GM23338 (cell line): ENCODE data around the gene HADHB. TPM values are rescaled to one million over a fixed set of nuclear protein-coding genes. Genes with fewer than 3 reads are reported as not detected.

ENCODE experiments used
- ATAC-seq: fragments of 200-7000 bp; cut with Tn5 transposase; 3 replicates; pipeline ENCODE4 v1.9.1; 2020
- DNase-seq: peaks from one replicate; pipeline ENCODE4 v3.0.0-alpha.2; 2015; ENCODE audit warnings: low spot score
- H2AFZ ChIP-seq: fragments of 200-600 bp; sonication (generic); 2 replicates; pipeline ENCODE4 v1.8.0; 2016; ENCODE audit warnings: antibody characterized with exemption, mild to moderate bottlenecking, moderate library complexity
- H3F3A ChIP-seq: fragments of 200-600 bp; sonication (generic); replicated peaks from 2 replicates; pipeline ENCODE4 v1.8.0; 2017; ENCODE audit warnings: antibody characterized with exemption, mixed run types, low read depth
- H3K27ac ChIP-seq: fragments of 200-600 bp; sonication (generic); 2 replicates; pipeline ENCODE4 v1.6.1; 2016; ENCODE audit warnings: low read depth
- H3K27me3 ChIP-seq: fragments of 200-600 bp; sonication (generic); 2 replicates; pipeline ENCODE4 v1.8.0; 2016; ENCODE audit warnings: mild to moderate bottlenecking, mixed run types, moderate library complexity; ENCODE audit not compliant: insufficient read depth
- H3K36me3 ChIP-seq: fragments of 200-600 bp; sonication (generic); 2 replicates; pipeline ENCODE4 v1.8.0; 2016; ENCODE audit warnings: mild to moderate bottlenecking; ENCODE audit not compliant: insufficient read depth
- H3K4me1 ChIP-seq: fragments of 200-600 bp; sonication (generic); 2 replicates; pipeline ENCODE4 v1.8.0; 2016; ENCODE audit warnings: mild to moderate bottlenecking, moderate library complexity; ENCODE audit not compliant: insufficient read depth
- H3K4me2 ChIP-seq: fragments of 200-600 bp; sonication (generic); 2 replicates; pipeline ENCODE4 v1.7.1; 2017; ENCODE audit warnings: mixed run types
- H3K4me3 ChIP-seq: fragments of 200-600 bp; sonication (generic); 2 replicates; pipeline ENCODE4 v1.6.1; 2016; ENCODE audit warnings: mixed run types
- H3K79me2 ChIP-seq: fragments of 200-600 bp; sonication (generic); replicated peaks from 2 replicates; pipeline ENCODE4 v1.8.0; 2017; ENCODE audit warnings: mild to moderate bottlenecking; ENCODE audit not compliant: insufficient read depth
- H3K9me2 ChIP-seq: fragments of 200-600 bp; sonication (generic); 2 replicates; pipeline ENCODE4 v1.8.0; 2017; ENCODE audit not compliant: insufficient read depth
- H4K20me1 ChIP-seq: fragments of 200-600 bp; sonication (generic); replicated peaks from 2 replicates; pipeline ENCODE4 v1.8.0; 2017; ENCODE audit warnings: mild to moderate bottlenecking; ENCODE audit not compliant: insufficient read depth
- H3K27ac Mint-ChIP-seq: 2 replicates; pipeline ENCODE4 v1.8.0; 2020; ENCODE audit warnings: inconsistent platforms, mild to moderate bottlenecking, moderate library complexity, mixed read lengths
- H3K27me3 Mint-ChIP-seq: 3 replicates; pipeline ENCODE4 v1.8.0; 2022; ENCODE audit warnings: low read depth, mild to moderate bottlenecking, moderate library complexity, mixed read lengths, inconsistent platforms; ENCODE audit not compliant: insufficient read depth, poor library complexity
- H3K36me3 Mint-ChIP-seq: 3 replicates; pipeline ENCODE4 v1.8.0; 2021; ENCODE audit warnings: low read depth, mild to moderate bottlenecking, inconsistent platforms, moderate library complexity, mixed read lengths
- H3K4me1 Mint-ChIP-seq: 3 replicates; pipeline ENCODE4 v1.8.0; 2020; ENCODE audit warnings: mild to moderate bottlenecking, inconsistent platforms, mixed read lengths
- H3K4me3 Mint-ChIP-seq: 3 replicates; pipeline ENCODE4 v1.8.0; 2021; ENCODE audit warnings: moderate library complexity, mild to moderate bottlenecking, inconsistent platforms, mixed read lengths
- H3K9me3 Mint-ChIP-seq: 3 replicates; pipeline ENCODE4 v1.8.0; 2020; ENCODE audit warnings: moderate library complexity, mild to moderate bottlenecking, inconsistent platforms, mixed read lengths
- CREB1 ChIP-seq: fragments of 250-450 bp; sonication (Bioruptor Pico); IDR thresholded peaks from 2 replicates; pipeline ENCODE4 v1.5.0; 2020; ENCODE audit warnings: low read depth, mild to moderate bottlenecking, moderate library complexity
- CTCF ChIP-seq, 2 experiments: fragments of 200-600 bp in 1 of 2; sonication (generic) in 1 of 2; conservative IDR thresholded peaks; 2 replicates each; pipeline versions ENCODE4 v1.5.1 to v1.6.1; 2016 to 2017; ENCODE audit warnings: antibody characterized with exemption in 2 of 2, low read depth in 2 of 2, mild to moderate bottlenecking in 2 of 2, moderate library complexity in 1 of 2
- ETS1 ChIP-seq: IDR thresholded peaks from 2 replicates; pipeline ENCODE4 v1.6.1; 2016; ENCODE audit warnings: antibody characterized with exemption
- EZH2phosphoT487 ChIP-seq: fragments of 200-600 bp; sonication (generic); IDR thresholded peaks from one replicate; pipeline ENCODE4 v1.8.1; 2018; ENCODE audit warnings: antibody characterized with exemption; ENCODE audit not compliant: unreplicated experiment
- JUNB ChIP-seq: IDR thresholded peaks from one replicate; pipeline ENCODE4 v1.6.1; 2016; ENCODE audit warnings: antibody characterized with exemption; ENCODE audit not compliant: unreplicated experiment
- NANOG ChIP-seq: IDR thresholded peaks from 2 replicates; pipeline ENCODE4 v1.6.1; 2016; ENCODE audit warnings: antibody characterized with exemption, borderline replicate concordance
- POLR2AphosphoS5 ChIP-seq: IDR thresholded peaks from 2 replicates; pipeline ENCODE4 v1.6.1; 2016; ENCODE audit warnings: antibody characterized with exemption, low read depth
- STAT1 ChIP-seq: IDR thresholded peaks from one replicate; pipeline ENCODE4 v1.6.1; 2016; ENCODE audit warnings: antibody characterized with exemption; ENCODE audit not compliant: unreplicated experiment
- ZNF114 ChIP-seq: fragments of 250-450 bp; sonication (Bioruptor Pico); IDR thresholded peaks from 2 replicates; pipeline ENCODE4 v1.5.0; 2020; ENCODE audit warnings: mild to moderate bottlenecking, moderate library complexity
- ZNF331 ChIP-seq: fragments of 250-450 bp; sonication (Bioruptor Pico); IDR thresholded peaks from 2 replicates; pipeline ENCODE4 v1.5.0; 2020; ENCODE audit warnings: low read depth, mild to moderate bottlenecking, moderate library complexity
- ZNF462 ChIP-seq: fragments of 250-450 bp; sonication (Bioruptor Pico); IDR thresholded peaks from 2 replicates; pipeline ENCODE4 v1.5.0; 2020; ENCODE audit warnings: mild to moderate bottlenecking, moderate library complexity
- polyA plus RNA-seq: library from polyadenylated mRNA; unstranded; fragments of >200 nt; fragmentation: Nextera tagmentation; extraction: Ambion mirVana; gene quantifications from 2 replicates; pipeline ENCODE4 v1.2.1, GENCODE V29; 2016
- total RNA-seq: library from RNA; depleted of rRNA; stranded (reverse); fragments of >200 nt; shearing (Covaris generic); gene quantifications from 2 replicates; pipeline ENCODE4 v1.2.3, GENCODE V29; 2014

HADHB gene
- total and polyA plus RNA-seq, 2 experiments from 2014 or later: 41.1 to 43.4 TPM

- Histone ChIP-seq H4K20me1 (peaks cover 5% of the 10 kb centered on the region; the same call in 1 of the 2 replicates), H3K27me3 (no peaks in the 10 kb centered on the region), H3K36me3 (peaks cover 20% of the 10 kb centered on the region), H3K4me1 (no peaks in the 10 kb centered on the region), H3K4me3 (no peak overlapping the region), H3K79me2 (no peaks in the 10 kb centered on the region), H2AFZ (no peak overlapping the region), H3K27ac (no peak overlapping the region), H3F3A (no peaks in the 10 kb centered on the region; the same call in 1 of the 2 replicates), H3K9me2 (no peaks in the 10 kb centered on the region), H3K4me2 (no peak overlapping the region)
- no peak for ATAC-seq
- Mint-ChIP-seq H3K27ac (no peak overlapping the region), H3K36me3 (peaks cover 41% of the 10 kb centered on the region), H3K9me3 (no peaks in the 10 kb centered on the region), H3K4me3 (no peak overlapping the region), H3K27me3 (no peaks in the 10 kb centered on the region), H3K4me1 (no peaks in the 10 kb centered on the region)
- no peak for DNase-seq
- TF ChIP-seq CTCF (conservative IDR thresholded peaks at IDR 0.05; ENCODE audit: low read depth in 2 of 2) (no peak), STAT1 (no peak), POLR2AphosphoS5 (no peak), NANOG (no peak), EZH2phosphoT487 (no peak), ZNF462 (CRISPR knock-in tag) (no peak), ZNF331 (CRISPR knock-in tag) (no peak), ETS1 (no peak), CREB1 (CRISPR knock-in tag) (no peak), ZNF114 (CRISPR knock-in tag) (no peak), JUNB (no peak)
These were observed 35.1 kb downstream of the HADHB start for GRCh38 chr2:26279886-26280285.
